GM18909 (cell line): ENCODE data around the gene SIM2.

ENCODE experiments used
- ATAC-seq: cut with Tn5 transposase; IDR thresholded peaks from one replicate; pipeline ENCODE4 v1.9.1; 2021; ENCODE audit warnings: mild to moderate bottlenecking; ENCODE audit not compliant: unreplicated experiment, poor library complexity

SIM2 gene

GRCh38 chr21:36732761-36733160, 33.8 kb downstream of the SIM2 start:
- ATAC-seq, result no peak

- no peak for ATAC-seq
Measured at GRCh38 chr21:36733857-36734256, 34.9 kb downstream of the SIM2 start.

- ATAC-seq, result no peak
Measured at GRCh38 chr21:36734367-36735200, 35.7 kb downstream of the SIM2 start.

- no peak for ATAC-seq
Measured at GRCh38 chr21:36735201-36735515, 36.2 kb downstream of the SIM2 start.

GRCh38 chr21:36735724-36736320, 36.9 kb downstream of the SIM2 start:
- no peak for ATAC-seq

GRCh38 chr21:36738489-36739126, 39.7 kb downstream of the SIM2 start:
- ATAC-seq, result no peak

GRCh38 chr21:36741506-36741905, 42.6 kb downstream of the SIM2 start:
- no peak for ATAC-seq

- no peak for ATAC-seq
Measured at GRCh38 chr21:36743008-36743407, 44.1 kb downstream of the SIM2 start.

- no peak for ATAC-seq
Measured at GRCh38 chr21:36743446-36743845, 44.5 kb downstream of the SIM2 start.

GRCh38 chr21:36744190-36744559, 45.3 kb downstream of the SIM2 start:
- ATAC-seq, result no peak

GRCh38 chr21:36744560-36745231, 45.8 kb downstream of the SIM2 start:
- no peak for ATAC-seq

- ATAC-seq, result no peak
Measured at GRCh38 chr21:36745459-36745858, 46.5 kb downstream of the SIM2 start.

GRCh38 chr21:36747041-36747814, 48.3 kb downstream of the SIM2 start:
- ATAC-seq, result no peak

GRCh38 chr21:36747815-36748383, 49.0 kb downstream of the SIM2 start:
- no peak for ATAC-seq

- no peak for ATAC-seq
Measured at GRCh38 chr21:36749935-36750575, 51.1 kb downstream of the SIM2 start.

GRCh38 chr21:36750576-36750959, 51.7 kb downstream of the SIM2 start:
- no peak for ATAC-seq

GRCh38 chr21:36751383-36751782, 52.5 kb downstream of the SIM2 start:
- no peak for ATAC-seq

- ATAC-seq, result no peak
Measured at GRCh38 chr21:36753556-36753955, 54.6 kb downstream of the SIM2 start.

GRCh38 chr21:36754241-36754898, 55.5 kb downstream of the SIM2 start:
- ATAC-seq, result no peak
